Measurements from ENCODE around the gene GRID1. TPM values are rescaled to one million over a fixed set of nuclear protein-coding genes. Genes with fewer than 3 reads are reported as not detected.

The GRID1 gene
- total RNA-seq, 4 donors from 2014 or later = 0.40 to 1.9 (median 1.00) TPM

DNA sequence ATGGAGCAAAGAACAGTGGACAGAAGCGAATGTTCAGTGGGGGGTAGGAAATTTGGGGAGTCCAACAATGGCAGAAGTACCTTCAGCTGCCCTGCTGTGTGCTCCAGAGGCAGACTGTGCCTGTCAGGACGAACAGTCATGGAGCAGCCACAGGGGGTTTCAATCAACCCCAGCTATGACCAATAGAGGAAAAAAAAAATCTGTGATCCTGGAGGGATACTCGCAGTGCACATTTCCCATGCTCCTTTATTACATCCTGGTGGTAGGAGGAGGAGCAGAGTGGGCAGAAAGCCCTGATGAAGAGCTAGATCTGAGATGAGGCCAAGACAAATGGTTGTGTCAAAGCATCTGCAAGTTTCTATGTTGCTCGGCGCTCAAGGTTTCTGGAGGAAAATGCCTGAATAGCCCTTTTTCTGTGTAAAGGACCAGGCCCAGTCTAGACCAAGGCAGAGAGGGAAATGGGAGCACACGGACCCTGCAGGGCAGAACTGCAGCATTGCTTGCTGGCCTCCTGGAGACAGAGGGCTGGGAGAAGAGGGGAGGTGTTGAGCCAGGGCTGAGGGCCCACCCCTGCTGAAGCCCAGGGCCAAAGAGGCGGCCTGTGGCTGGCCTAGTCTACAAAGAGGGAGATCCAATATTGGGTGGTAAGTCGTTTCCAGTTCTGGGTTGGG lies 201.5 kb downstream of the GRID1 start:
- TF ChIP-seq POLR2A (IDR thresholded peaks at IDR 0.05) (no peak), EP300 (IDR thresholded peaks at IDR 0.05; ENCODE audit: low read depth) (no peak), CTCF (IDR thresholded peaks at IDR 0.05) (no peak), POLR2AphosphoS5 (IDR thresholded peaks at IDR 0.05) (no peak)
- intact Hi-C loops (cut with DNase I; ENCODE audit: low total_unique reads) = no loop called here
- DNase-seq = no peak
- no peaks in the 10 kb centered on the region for H3K9me3 ChIP-seq
- WGBS, 2 donors (ENCODE audit: low coverage in 1 of 2) = 75 to 84% methylated on average over 5 to 8 of the region's 8 CpGs
- H3K4me1 ChIP-seq = peaks cover 0 to 17% (median 10%) of the 10 kb centered on the region in 4 donors
- H3K4me3 ChIP-seq = no peak overlapping the region
- H3K36me3 ChIP-seq = no peaks in the 10 kb centered on the region
- no peaks in the 10 kb centered on the region for H3K27me3 ChIP-seq
- in situ Hi-C loops (cut with MboI; ENCODE audit: low pct_ligation_motif_present in 1 of 4, low pct_unique_long_range_greater_than_20kb in 1 of 4, low sequenced_read_pairs in 3 of 4) = no loop called here
- H3K27ac ChIP-seq = no peak overlapping the region

GRCh38 chr10:86164174-86164774 lies 202.3 kb downstream of the GRID1 start:
- TF ChIP-seq EP300 (IDR thresholded peaks at IDR 0.05; ENCODE audit: low read depth) (no peak), POLR2AphosphoS5 (IDR thresholded peaks at IDR 0.05) (no peak), POLR2A (IDR thresholded peaks at IDR 0.05) (no peak), CTCF (IDR thresholded peaks at IDR 0.05) (no peak)
- in situ Hi-C loops (cut with MboI; ENCODE audit: low pct_ligation_motif_present in 1 of 4, low pct_unique_long_range_greater_than_20kb in 1 of 4, low sequenced_read_pairs in 3 of 4) (no loop called here), intact Hi-C loops (cut with DNase I; ENCODE audit: low total_unique reads) (no loop called here)
- WGBS, 2 donors (ENCODE audit: low coverage in 1 of 2) = 69 to 76% methylated on average over 2 to 6 of the region's 6 CpGs
- peaks cover 0 to 17% (median 10%) of the 10 kb centered on the region in 4 donors for H3K4me1 ChIP-seq
- H3K27ac ChIP-seq = peak overlapping the region in 2 of 4 donors; percentile 29 to 59
- no peaks in the 10 kb centered on the region for H3K36me3 ChIP-seq
- peak; percentile 27 for DNase-seq
- no peak overlapping the region for H3K4me3 ChIP-seq
- no peaks in the 10 kb centered on the region for H3K9me3 ChIP-seq
- H3K27me3 ChIP-seq = no peaks in the 10 kb centered on the region

- Histone ChIP-seq H3K4me3 (no peak overlapping the region), H3K27ac (peak overlapping the region in 2 of 4 donors; percentile 29 to 59), H3K4me1 (peaks cover 0 to 17% (median 10%) of the 10 kb centered on the region in 4 donors), H3K27me3 (no peaks in the 10 kb centered on the region), H3K36me3 (no peaks in the 10 kb centered on the region), H3K9me3 (no peaks in the 10 kb centered on the region)
- TF ChIP-seq POLR2A (IDR thresholded peaks at IDR 0.05) (no peak), POLR2AphosphoS5 (IDR thresholded peaks at IDR 0.05) (no peak), EP300 (IDR thresholded peaks at IDR 0.05; ENCODE audit: low read depth) (no peak), CTCF (IDR thresholded peaks at IDR 0.05) (no peak)
- in situ Hi-C loops (cut with MboI; ENCODE audit: low pct_ligation_motif_present in 1 of 4, low pct_unique_long_range_greater_than_20kb in 1 of 4, low sequenced_read_pairs in 3 of 4) (no loop called here), intact Hi-C loops (cut with DNase I; ENCODE audit: low total_unique reads) (no loop called here)
- DNase-seq = peak; percentile 20
- 70 to 83% methylated on average over 1 to 13 of the region's 13 CpGs for WGBS, 2 donors (ENCODE audit: low coverage in 1 of 2)
Measured at GRCh38 chr10:86163522-86164173, 202.9 kb downstream of the GRID1 start.

GRCh38 chr10:86162696-86163400 lies 203.7 kb downstream of the GRID1 start:
- WGBS, 2 donors (ENCODE audit: low coverage in 1 of 2) = 87% methylated on average over 5 of the region's 5 CpGs; no CpG with 5 or more reads in 1 of the 2 donors
- TF ChIP-seq POLR2A (IDR thresholded peaks at IDR 0.05) (no peak), EP300 (IDR thresholded peaks at IDR 0.05; ENCODE audit: low read depth) (no peak)

More at GRCh38 chr10:86162696-86163400, 203.7 kb downstream of the GRID1 start:
- no peak for DNase-seq
- H3K9me3 ChIP-seq = no peaks in the 10 kb centered on the region
- in situ Hi-C loops (cut with MboI; ENCODE audit: low pct_ligation_motif_present in 1 of 4, low pct_unique_long_range_greater_than_20kb in 1 of 4, low sequenced_read_pairs in 3 of 4) (no loop called here), intact Hi-C loops (cut with DNase I; ENCODE audit: low total_unique reads) (no loop called here)
- no peak overlapping the region for H3K27ac ChIP-seq
- H3K4me3 ChIP-seq = no peak overlapping the region
- H3K36me3 ChIP-seq = no peaks in the 10 kb centered on the region
- no peaks in the 10 kb centered on the region for H3K27me3 ChIP-seq
- H3K4me1 ChIP-seq = peaks cover 0 to 17% (median 9%) of the 10 kb centered on the region in 4 donors
